Natural killer cell treated with Interleukin-12 subunit alpha and Interleukin-12 subunit beta and Interleukin-15 and Interleukin-18, amount 100 ng/mL, for 72 hours (primary cell): Measurements from ENCODE around the gene ABCC6. TPM values are rescaled to one million over a fixed set of nuclear protein-coding genes. Genes with fewer than 3 reads are reported as not detected.
"Not testable (repeated sequence)": the region's sequence is repeated elsewhere in the genome, so short reads cannot be mapped to it uniquely, and the experiment has no call there.

Experiments
- ATAC-seq, 2 donors: fragments of 150-1000 bp; cut with Tn5 transposase in 1 of 2; sonication (Bioruptor Pico), chemical (Tn5 transposase) in 1 of 2; 2 replicates each; pipeline ENCODE4 v1.10.0; 2021
- DNase-seq: peaks from one replicate; pipeline ENCODE4 v3.0.0; 2022; ENCODE audit warnings: low spot score
- H3K27ac Mint-ChIP-seq, 2 donors: 1 replicate in 1 of 2; 2 replicates in 1 of 2; pipeline ENCODE4 v1.8.0; 2022; ENCODE audit warnings: mixed read lengths in 2 of 2, mild to moderate bottlenecking in 1 of 2, moderate library complexity in 1 of 2
- H3K27me3 Mint-ChIP-seq, 2 donors: 1 replicate in 1 of 2; 2 replicates in 1 of 2; pipeline ENCODE4 v1.8.0; 2022; ENCODE audit warnings: mixed read lengths in 2 of 2
- H3K36me3 Mint-ChIP-seq: one replicate; pipeline ENCODE4 v1.8.0; 2022; ENCODE audit warnings: mixed read lengths
- H3K4me1 Mint-ChIP-seq, 2 donors: 1 replicate in 1 of 2; 2 replicates in 1 of 2; pipeline ENCODE4 v1.8.0; 2022; ENCODE audit warnings: low read depth in 2 of 2, mixed read lengths in 2 of 2, mild to moderate bottlenecking in 1 of 2
- H3K4me3 Mint-ChIP-seq: one replicate; pipeline ENCODE4 v1.8.0; 2022; ENCODE audit warnings: mixed read lengths
- H3K9me3 Mint-ChIP-seq: 2 replicates; pipeline ENCODE4 v1.8.0; 2022; ENCODE audit warnings: mixed read lengths
- total RNA-seq, 2 donors: library from RNA; stranded (reverse); gene quantifications; one replicate each; pipeline ENCODE4 v1.2.3, GENCODE V29; 2022

Gene ABCC6
- total RNA-seq, 2 donors from 2014 or later = not detected

GRCh38 chr16:16108759-16109158, 114.5 kb downstream of the ABCC6 start:
- Mint-ChIP-seq H3K9me3 (no peaks in the 10 kb centered on the region), H3K36me3 (peaks cover 4% of the 10 kb centered on the region), H3K4me1 (peaks cover 0 to 3% of the 10 kb centered on the region in 2 donors), H3K27ac (no peak overlapping the region), H3K4me3 (no peak overlapping the region), H3K27me3 (no peaks in the 10 kb centered on the region)
- DNase-seq (no peak), ATAC-seq (no peak)

GRCh38 chr16:16107839-16108238, 115.5 kb downstream of the ABCC6 start:
- H3K36me3 Mint-ChIP-seq = peaks cover 10% of the 10 kb centered on the region
- peaks cover 0 to 3% of the 10 kb centered on the region in 2 donors for H3K4me1 Mint-ChIP-seq
- no peak for ATAC-seq
- no peaks in the 10 kb centered on the region for H3K9me3 Mint-ChIP-seq
- no peak overlapping the region for H3K27ac Mint-ChIP-seq
- no peaks in the 10 kb centered on the region for H3K27me3 Mint-ChIP-seq
- DNase-seq = no peak
- no peak overlapping the region for H3K4me3 Mint-ChIP-seq

DNA sequence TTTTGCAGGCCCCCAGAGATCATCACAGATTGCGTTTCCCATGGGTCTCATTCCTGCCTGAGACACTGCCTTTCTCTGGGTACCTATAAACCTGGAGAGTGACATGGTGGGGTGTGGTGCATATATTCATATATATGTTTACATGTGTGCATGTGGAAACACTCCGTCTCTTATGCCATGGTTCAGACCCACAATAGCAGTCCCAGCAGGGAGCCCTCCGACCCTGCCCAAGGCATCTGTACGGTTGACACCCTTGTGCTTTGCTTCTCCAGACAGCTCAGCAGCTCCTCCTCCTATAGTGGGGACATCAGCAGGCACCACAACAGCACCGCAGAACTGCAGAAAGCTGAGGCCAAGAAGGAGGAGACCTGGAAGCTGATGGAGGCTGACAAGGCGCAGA, 116.8 kb downstream of the ABCC6 start:
- Mint-ChIP-seq H3K36me3 (peaks cover 10% of the 10 kb centered on the region), H3K4me1 (peaks cover 0 to 3% of the 10 kb centered on the region in 2 donors)
- ATAC-seq = no peak

GRCh38 chr16:16105646-16106045, 117.6 kb downstream of the ABCC6 start:
- DNase-seq = no peak
- no peak for ATAC-seq
- Mint-ChIP-seq H3K4me3 (no peak overlapping the region), H3K36me3 (peaks cover 10% of the 10 kb centered on the region), H3K27ac (no peak overlapping the region), H3K4me1 (peaks cover 0 to 4% of the 10 kb centered on the region in 2 donors), H3K9me3 (no peaks in the 10 kb centered on the region), H3K27me3 (no peaks in the 10 kb centered on the region)

More for the DNA sequence above, 116.8 kb downstream of the ABCC6 start:
- no peak overlapping the region for H3K27ac Mint-ChIP-seq
- DNase-seq = no peak
- no peaks in the 10 kb centered on the region for H3K9me3 Mint-ChIP-seq
- no peak overlapping the region for H3K4me3 Mint-ChIP-seq
- H3K27me3 Mint-ChIP-seq = no peaks in the 10 kb centered on the region

GRCh38 chr16:16104804-16105141, 118.5 kb downstream of the ABCC6 start:
- H3K27ac Mint-ChIP-seq, ATAC-seq, H3K4me1 Mint-ChIP-seq, H3K4me3 Mint-ChIP-seq, H3K27me3 Mint-ChIP-seq, H3K9me3 Mint-ChIP-seq, DNase-seq: not testable (repeated sequence)
- peaks cover 10% of the 10 kb centered on the region for H3K36me3 Mint-ChIP-seq

DNA sequence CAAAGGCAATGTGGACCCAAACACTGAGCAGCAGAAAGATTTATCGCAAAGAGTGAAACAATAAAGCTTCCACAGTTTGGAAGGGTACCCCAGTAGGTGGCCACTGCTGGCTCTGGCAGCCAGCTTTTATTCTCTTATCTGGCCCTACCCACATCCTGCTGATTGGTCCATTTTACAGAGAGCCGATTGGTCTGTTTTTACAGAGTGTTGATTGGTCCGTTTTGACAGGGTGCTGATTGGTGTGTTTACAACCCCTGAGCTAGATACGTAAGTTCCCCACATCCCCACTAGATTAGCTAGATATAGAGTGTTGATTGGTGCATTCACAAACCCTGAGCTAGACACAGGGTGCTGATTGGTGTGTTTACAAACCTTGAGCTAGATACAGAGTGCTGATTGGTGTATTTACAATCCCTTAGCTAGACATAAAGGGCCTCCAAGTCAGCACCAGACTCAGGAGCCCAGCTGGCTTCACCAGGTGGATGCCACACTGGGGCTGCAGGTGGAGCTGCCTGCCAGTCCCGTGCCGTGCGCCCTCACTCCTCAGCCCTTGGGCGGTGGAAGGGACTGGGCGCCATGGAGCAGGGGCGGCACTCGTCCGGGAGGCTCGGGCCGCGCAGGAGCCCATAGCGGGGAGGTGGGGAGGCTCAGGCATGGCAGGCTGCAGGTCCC, 119.0 kb downstream of the ABCC6 start:
- H3K36me3 Mint-ChIP-seq = peaks cover 10% of the 10 kb centered on the region
- H3K27ac Mint-ChIP-seq, H3K4me1 Mint-ChIP-seq, H3K27me3 Mint-ChIP-seq, DNase-seq, H3K4me3 Mint-ChIP-seq, H3K9me3 Mint-ChIP-seq, ATAC-seq: not testable (repeated sequence)

- Mint-ChIP-seq H3K4me1 (peaks cover 0 to 4% of the 10 kb centered on the region in 2 donors), H3K27me3 (no peaks in the 10 kb centered on the region), H3K9me3 (no peaks in the 10 kb centered on the region), H3K4me3 (no peak overlapping the region), H3K36me3 (peaks cover 10% of the 10 kb centered on the region), H3K27ac (peak overlapping the region in 1 of 2 donors; percentile 14)
- ATAC-seq = no peak
- no peak for DNase-seq
These were observed 120.6 kb downstream of the ABCC6 start for GRCh38 chr16:16102738-16103137.

DNA sequence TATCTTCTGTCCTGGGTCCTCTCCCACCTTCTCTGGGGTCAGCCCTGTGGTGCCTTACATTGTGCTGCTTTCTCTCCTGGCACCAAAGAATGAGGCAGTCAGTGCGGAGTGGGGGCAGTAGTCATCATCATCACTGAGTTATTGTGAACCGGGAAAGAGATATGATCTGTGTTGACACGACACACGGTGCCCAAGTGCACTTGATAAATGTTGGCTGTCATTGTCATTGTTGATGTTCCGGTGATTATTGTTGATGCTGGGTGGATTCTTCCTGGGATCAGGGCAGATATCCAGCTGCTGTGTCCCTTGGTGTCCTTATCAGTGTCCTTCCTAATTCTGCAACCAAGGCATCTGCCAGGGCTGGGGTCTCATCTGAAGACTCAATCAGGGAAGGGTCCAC, 121.7 kb downstream of the ABCC6 start:
- ATAC-seq (no peak), DNase-seq (no peak)
- no peak overlapping the region for H3K4me3 Mint-ChIP-seq
- H3K4me1 Mint-ChIP-seq = peaks cover 0 to 4% of the 10 kb centered on the region in 2 donors
- peaks cover 10% of the 10 kb centered on the region for H3K36me3 Mint-ChIP-seq
- no peak overlapping the region for H3K27ac Mint-ChIP-seq
- no peaks in the 10 kb centered on the region for H3K27me3 Mint-ChIP-seq
- no peaks in the 10 kb centered on the region for H3K9me3 Mint-ChIP-seq

GRCh38 chr16:16100631-16101030, 122.7 kb downstream of the ABCC6 start:
- no peak for ATAC-seq
- no peaks in the 10 kb centered on the region for H3K27me3 Mint-ChIP-seq
- no peak for DNase-seq
- H3K27ac Mint-ChIP-seq = no peak overlapping the region
- H3K4me3 Mint-ChIP-seq = no peak overlapping the region
- peaks cover 0 to 4% of the 10 kb centered on the region in 2 donors for H3K4me1 Mint-ChIP-seq
- peaks cover 10% of the 10 kb centered on the region for H3K36me3 Mint-ChIP-seq
- H3K9me3 Mint-ChIP-seq = no peaks in the 10 kb centered on the region

GRCh38 chr16:16099320-16099719, 124.0 kb downstream of the ABCC6 start:
- ATAC-seq = no peak
- H3K4me1 Mint-ChIP-seq = peaks cover 0 to 4% of the 10 kb centered on the region in 2 donors
- no peaks in the 10 kb centered on the region for H3K27me3 Mint-ChIP-seq
- DNase-seq = no peak
- no peaks in the 10 kb centered on the region for H3K9me3 Mint-ChIP-seq
- peaks cover 10% of the 10 kb centered on the region for H3K36me3 Mint-ChIP-seq
- H3K27ac Mint-ChIP-seq = no peak overlapping the region
- no peak overlapping the region for H3K4me3 Mint-ChIP-seq

Other genes starting within 250 kb of the ABCC6 start
- gene NOMO3, start 9.0 kb upstream of the ABCC6 start, total RNA-seq = 100 to 1,000 TPM in 1 of 2 donors, 10 to 100 TPM in 1; 85.8 to 104 TPM
- 1 to 10 TPM; 1.7 to 2.4 TPM for gene NPIPA7, start 155.6 kb upstream of the ABCC6 start, total RNA-seq